Measurements from ENCODE around the gene IQCK.
"Not testable (repeated sequence)": the region's sequence is repeated elsewhere in the genome, so short reads cannot be mapped to it uniquely, and the experiment has no call there.

Gene IQCK

DNA sequence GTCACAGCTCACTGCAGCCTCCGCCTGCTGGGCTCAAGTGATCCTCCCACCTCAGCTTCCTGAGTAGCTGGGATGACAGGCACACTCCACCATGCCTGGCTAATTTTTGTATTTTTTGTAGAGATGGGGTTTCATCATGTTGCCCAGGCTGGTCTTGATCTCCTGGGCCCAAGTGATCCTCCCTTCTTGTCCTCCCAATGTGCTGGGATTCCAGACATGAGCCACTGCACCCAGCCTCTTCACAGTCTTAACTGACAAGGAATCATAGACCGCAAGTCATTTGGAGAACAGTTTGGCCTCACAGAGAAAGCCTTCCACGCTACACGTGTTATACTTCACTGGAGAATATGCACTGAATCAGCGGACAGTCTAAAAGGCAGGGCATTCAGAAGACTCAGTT, 83.3 kb downstream of the IQCK start:
- H3K9me3 ChIP-seq (ENCODE audit: control insufficient read depth, insufficient read depth, low read depth, low read length); POLR2A ChIA-PET; H3K4me3 ChIP-seq (ENCODE audit: low read depth, low read length); H3K4me1 ChIP-seq (ENCODE audit: control insufficient read depth, insufficient read depth, low read length); H3K27ac ChIP-seq (ENCODE audit: extremely low read depth, low read depth, low read length); H3K36me3 ChIP-seq (ENCODE audit: control insufficient read depth in 2 of 2, insufficient read depth in 1 of 2, low read length in 2 of 2); CTCF ChIA-PET: not testable (repeated sequence)

DNA sequence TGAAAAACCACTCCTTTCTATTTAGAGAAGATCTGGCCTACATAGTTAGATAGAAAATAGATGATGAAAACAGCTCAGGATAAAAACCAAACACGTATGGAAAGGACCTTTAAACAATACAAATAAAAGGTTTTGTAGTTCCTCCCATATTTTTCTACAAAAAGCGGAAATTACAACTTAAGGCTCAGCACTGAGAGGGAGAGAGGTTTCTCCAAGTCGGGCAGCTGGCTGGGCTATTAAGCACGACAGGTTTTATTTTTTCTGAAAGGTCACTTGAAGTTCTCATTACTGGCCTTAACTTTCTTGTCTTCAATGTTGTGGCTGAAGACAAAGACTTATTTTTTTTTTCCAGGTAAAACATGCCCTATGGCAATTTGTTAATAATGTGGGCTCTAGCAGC, 83.8 kb downstream of the IQCK start:
- H3K9me3 ChIP-seq (ENCODE audit: control insufficient read depth, insufficient read depth, low read depth, low read length); H3K27ac ChIP-seq (ENCODE audit: extremely low read depth, low read depth, low read length); CTCF ChIA-PET; H3K36me3 ChIP-seq (ENCODE audit: control insufficient read depth in 2 of 2, insufficient read depth in 1 of 2, low read length in 2 of 2); H3K4me3 ChIP-seq (ENCODE audit: low read depth, low read length); POLR2A ChIA-PET; H3K4me1 ChIP-seq (ENCODE audit: control insufficient read depth, insufficient read depth, low read length): not testable (repeated sequence)

DNA sequence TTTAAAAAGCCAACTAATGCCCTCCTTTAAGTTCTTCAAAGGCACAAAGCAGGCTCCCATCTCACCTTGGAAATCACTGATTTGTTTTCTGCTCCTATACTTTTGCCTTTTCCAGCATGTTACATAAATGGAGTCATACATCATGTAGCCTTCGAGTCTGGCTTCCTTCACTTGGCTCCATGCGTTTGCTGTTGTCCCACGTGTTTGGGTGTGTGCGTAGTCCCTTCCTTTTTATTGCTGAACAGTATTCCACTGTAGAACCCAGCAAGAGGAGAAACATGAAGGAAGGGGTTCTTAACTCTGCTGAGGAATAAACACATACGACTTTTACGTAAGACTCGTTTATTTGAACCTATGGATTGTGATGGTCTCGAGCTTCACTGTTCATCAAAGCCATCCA, 84.5 kb downstream of the IQCK start:
- CTCF ChIA-PET: no interaction called here
- Histone ChIP-seq H3K27ac (ENCODE audit: extremely low read depth, low read depth, low read length) (no peak overlapping the region), H3K4me1 (ENCODE audit: control insufficient read depth, insufficient read depth, low read length) (no peaks in the 10 kb centered on the region), H3K36me3 (ENCODE audit: control insufficient read depth in 2 of 2, insufficient read depth in 1 of 2, low read length in 2 of 2) (no peaks in the 10 kb centered on the region), H3K9me3 (ENCODE audit: control insufficient read depth, insufficient read depth, low read depth, low read length) (no peaks in the 10 kb centered on the region), H3K4me3 (ENCODE audit: low read depth, low read length) (no peak overlapping the region)
- POLR2A ChIA-PET: no interaction called here
- TF ChIP-seq MEIS1 (CRISPR knock-in tag; IDR thresholded peaks at IDR 0.05; ENCODE audit: borderline replicate concordance) (no peak), ZNF138 (tag by site-specific recombination; IDR thresholded peaks at IDR 0.05; ENCODE audit: borderline replicate concordance) (no peak), REPIN1 (tag by site-specific recombination; IDR thresholded peaks at IDR 0.05; ENCODE audit: low read depth) (no peak), ZNF184 (tag by site-specific recombination; IDR thresholded peaks at IDR 0.05) (no peak), ZNF514 (tag by site-specific recombination; IDR thresholded peaks at IDR 0.05) (no peak), ZNF112 (tag by site-specific recombination; IDR thresholded peaks at IDR 0.05) (no peak), ZNF324 (tag by site-specific recombination; IDR thresholded peaks at IDR 0.05) (no peak), KLF8 (tag by site-specific recombination; IDR thresholded peaks at IDR 0.05) (no peak), ZNF658 (tag by site-specific recombination; IDR thresholded peaks at IDR 0.05) (no peak), WT1 (tag by site-specific recombination; IDR thresholded peaks at IDR 0.05) (no peak), ZSCAN16 (tag by site-specific recombination; IDR thresholded peaks at IDR 0.05) (no peak), ZNF555 (tag by site-specific recombination; conservative IDR thresholded peaks at IDR 0.05) (no peak)
- TF ChIP-seq, protein P1, sequence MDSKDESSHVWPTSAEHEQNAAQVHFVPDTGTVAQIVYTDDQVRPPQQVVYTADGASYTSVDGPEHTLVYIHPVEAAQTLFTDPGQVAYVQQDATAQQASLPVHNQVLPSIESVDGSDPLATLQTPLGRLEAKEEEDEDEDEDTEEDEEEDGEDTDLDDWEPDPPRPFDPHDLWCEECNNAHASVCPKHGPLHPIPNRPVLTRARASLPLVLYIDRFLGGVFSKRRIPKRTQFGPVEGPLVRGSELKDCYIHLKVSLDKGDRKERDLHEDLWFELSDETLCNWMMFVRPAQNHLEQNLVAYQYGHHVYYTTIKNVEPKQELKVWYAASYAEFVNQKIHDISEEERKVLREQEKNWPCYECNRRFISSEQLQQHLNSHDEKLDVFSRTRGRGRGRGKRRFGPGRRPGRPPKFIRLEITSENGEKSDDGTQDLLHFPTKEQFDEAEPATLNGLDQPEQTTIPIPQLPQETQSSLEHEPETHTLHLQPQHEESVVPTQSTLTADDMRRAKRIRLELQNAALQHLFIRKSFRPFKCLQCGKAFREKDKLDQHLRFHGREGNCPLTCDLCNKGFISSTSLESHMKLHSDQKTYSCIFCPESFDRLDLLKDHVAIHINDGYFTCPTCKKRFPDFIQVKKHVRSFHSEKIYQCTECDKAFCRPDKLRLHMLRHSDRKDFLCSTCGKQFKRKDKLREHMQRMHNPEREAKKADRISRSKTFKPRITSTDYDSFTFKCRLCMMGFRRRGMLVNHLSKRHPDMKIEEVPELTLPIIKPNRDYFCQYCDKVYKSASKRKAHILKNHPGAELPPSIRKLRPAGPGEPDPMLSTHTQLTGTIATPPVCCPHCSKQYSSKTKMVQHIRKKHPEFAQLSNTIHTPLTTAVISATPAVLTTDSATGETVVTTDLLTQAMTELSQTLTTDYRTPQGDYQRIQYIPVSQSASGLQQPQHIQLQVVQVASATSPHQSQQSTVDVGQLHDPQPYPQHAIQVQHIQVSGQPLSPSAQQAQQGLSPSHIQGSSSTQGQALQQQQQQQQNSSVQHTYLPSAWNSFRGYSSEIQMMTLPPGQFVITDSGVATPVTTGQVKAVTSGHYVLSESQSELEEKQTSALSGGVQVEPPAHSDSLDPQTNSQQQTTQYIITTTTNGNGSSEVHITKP (tag by site-specific recombination; IDR thresholded peaks at IDR 0.05): no peak
- TF ChIP-seq, protein P2, sequence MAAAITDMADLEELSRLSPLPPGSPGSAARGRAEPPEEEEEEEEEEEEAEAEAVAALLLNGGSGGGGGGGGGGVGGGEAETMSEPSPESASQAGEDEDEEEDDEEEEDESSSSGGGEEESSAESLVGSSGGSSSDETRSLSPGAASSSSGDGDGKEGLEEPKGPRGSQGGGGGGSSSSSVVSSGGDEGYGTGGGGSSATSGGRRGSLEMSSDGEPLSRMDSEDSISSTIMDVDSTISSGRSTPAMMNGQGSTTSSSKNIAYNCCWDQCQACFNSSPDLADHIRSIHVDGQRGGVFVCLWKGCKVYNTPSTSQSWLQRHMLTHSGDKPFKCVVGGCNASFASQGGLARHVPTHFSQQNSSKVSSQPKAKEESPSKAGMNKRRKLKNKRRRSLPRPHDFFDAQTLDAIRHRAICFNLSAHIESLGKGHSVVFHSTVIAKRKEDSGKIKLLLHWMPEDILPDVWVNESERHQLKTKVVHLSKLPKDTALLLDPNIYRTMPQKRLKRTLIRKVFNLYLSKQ (tag by site-specific recombination; IDR thresholded peaks at IDR 0.05; ENCODE audit: borderline replicate concordance): no peak
- TF ChIP-seq, protein P3, sequence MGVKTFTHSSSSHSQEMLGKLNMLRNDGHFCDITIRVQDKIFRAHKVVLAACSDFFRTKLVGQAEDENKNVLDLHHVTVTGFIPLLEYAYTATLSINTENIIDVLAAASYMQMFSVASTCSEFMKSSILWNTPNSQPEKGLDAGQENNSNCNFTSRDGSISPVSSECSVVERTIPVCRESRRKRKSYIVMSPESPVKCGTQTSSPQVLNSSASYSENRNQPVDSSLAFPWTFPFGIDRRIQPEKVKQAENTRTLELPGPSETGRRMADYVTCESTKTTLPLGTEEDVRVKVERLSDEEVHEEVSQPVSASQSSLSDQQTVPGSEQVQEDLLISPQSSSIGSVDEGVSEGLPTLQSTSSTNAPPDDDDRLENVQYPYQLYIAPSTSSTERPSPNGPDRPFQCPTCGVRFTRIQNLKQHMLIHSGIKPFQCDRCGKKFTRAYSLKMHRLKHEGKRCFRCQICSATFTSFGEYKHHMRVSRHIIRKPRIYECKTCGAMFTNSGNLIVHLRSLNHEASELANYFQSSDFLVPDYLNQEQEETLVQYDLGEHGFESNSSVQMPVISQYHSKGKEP (tag by site-specific recombination; IDR thresholded peaks at IDR 0.05): no peak
- TF ChIP-seq, protein P4, sequence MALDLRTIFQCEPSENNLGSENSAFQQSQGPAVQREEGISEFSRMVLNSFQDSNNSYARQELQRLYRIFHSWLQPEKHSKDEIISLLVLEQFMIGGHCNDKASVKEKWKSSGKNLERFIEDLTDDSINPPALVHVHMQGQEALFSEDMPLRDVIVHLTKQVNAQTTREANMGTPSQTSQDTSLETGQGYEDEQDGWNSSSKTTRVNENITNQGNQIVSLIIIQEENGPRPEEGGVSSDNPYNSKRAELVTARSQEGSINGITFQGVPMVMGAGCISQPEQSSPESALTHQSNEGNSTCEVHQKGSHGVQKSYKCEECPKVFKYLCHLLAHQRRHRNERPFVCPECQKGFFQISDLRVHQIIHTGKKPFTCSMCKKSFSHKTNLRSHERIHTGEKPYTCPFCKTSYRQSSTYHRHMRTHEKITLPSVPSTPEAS (tag by site-specific recombination; IDR thresholded peaks at IDR 0.05): no peak
- TF ChIP-seq, protein P5, sequence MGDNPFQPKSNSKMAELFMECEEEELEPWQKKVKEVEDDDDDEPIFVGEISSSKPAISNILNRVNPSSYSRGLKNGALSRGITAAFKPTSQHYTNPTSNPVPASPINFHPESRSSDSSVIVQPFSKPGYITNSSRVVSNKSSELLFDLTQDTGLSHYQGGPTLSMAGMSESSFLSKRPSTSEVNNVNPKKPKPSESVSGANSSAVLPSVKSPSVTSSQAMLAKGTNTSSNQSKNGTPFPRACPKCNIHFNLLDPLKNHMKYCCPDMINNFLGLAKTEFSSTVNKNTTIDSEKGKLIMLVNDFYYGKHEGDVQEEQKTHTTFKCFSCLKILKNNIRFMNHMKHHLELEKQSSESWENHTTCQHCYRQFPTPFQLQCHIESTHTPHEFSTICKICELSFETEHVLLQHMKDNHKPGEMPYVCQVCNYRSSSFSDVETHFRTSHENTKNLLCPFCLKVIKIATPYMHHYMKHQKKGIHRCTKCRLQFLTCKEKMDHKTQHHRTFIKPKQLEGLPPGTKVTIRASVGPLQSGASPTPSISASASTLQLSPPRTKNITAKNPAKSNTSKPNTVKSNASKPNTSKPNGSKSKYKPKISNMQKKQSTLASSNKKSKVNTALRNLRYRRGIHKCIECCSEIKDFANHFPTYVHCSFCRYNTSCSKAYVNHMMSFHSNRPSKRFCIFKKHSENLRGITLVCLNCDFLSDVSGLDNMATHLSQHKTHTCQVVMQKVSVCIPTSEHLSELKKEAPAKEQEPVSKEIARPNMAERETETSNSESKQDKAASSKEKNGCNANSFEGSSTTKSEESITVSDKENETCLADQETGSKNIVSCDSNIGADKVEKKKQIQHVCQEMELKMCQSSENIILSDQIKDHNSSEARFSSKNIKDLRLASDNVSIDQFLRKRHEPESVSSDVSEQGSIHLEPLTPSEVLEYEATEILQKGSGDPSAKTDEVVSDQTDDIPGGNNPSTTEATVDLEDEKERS (tag by site-specific recombination; IDR thresholded peaks at IDR 0.05): no peak
- TF ChIP-seq, protein P6, sequence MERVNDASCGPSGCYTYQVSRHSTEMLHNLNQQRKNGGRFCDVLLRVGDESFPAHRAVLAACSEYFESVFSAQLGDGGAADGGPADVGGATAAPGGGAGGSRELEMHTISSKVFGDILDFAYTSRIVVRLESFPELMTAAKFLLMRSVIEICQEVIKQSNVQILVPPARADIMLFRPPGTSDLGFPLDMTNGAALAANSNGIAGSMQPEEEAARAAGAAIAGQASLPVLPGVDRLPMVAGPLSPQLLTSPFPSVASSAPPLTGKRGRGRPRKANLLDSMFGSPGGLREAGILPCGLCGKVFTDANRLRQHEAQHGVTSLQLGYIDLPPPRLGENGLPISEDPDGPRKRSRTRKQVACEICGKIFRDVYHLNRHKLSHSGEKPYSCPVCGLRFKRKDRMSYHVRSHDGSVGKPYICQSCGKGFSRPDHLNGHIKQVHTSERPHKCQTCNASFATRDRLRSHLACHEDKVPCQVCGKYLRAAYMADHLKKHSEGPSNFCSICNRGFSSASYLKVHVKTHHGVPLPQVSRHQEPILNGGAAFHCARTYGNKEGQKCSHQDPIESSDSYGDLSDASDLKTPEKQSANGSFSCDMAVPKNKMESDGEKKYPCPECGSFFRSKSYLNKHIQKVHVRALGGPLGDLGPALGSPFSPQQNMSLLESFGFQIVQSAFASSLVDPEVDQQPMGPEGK (tag by site-specific recombination; IDR thresholded peaks at IDR 0.05): no peak

Data from HEK293 (cell line).